K562 (cell line): ENCODE measurements around the gene HADHA. TPM values are rescaled to one million over a fixed set of nuclear protein-coding genes. Genes with fewer than 3 reads are reported as not detected.

Experiments
- ATAC-seq: fragments of 200-7000 bp; cut with Tn5 transposase; 3 replicates; pipeline ENCODE4 v1.9.1; 2020; ENCODE audit warnings: moderate library complexity
- BruUV-seq: library from RNA; stranded (reverse); fragments of 400-500 nt; replicated peaks from 2 replicates; lab custom pipeline; 2021; lab: Mats Ljungman, UMichigan
- CTCF ChIA-PET: fragments of 300-600 bp; formaldehyde crosslinking; extraction: SDS; loops from one replicate; lab custom pipeline; 2021; ENCODE audit warnings: low intra/inter-chr PET ratio; lab: Yijun Ruan, JAX
- POLR2A ChIA-PET: fragments of 300-600, 350-650 bp; sonication (Branson Sonifier 250); formaldehyde crosslinking; extraction: SDS; loops from one replicate; lab custom pipeline; 2021; ENCODE audit warnings: antibody characterized with exemption, inconsistent platforms; lab: Yijun Ruan, JAX
- DNase-seq, 4 experiments: peaks; one replicate each; pipeline versions ENCODE4 v3.0.0 to v3.0.0-alpha.2; 2011 to 2018; ENCODE audit warnings: low spot score in 3 of 4, mixed read lengths in 3 of 4; ENCODE audit errors: extremely low read depth in 1 of 4
- FAIRE-seq: peaks from 2 replicates; lab custom pipeline; 2011; peaks lifted over from hg19 to GRCh38; lab: Jason Lieb, UNC
- H2AFZ ChIP-seq: 2 replicates; pipeline ENCODE4 v1.6.0; 2011; ENCODE audit warnings: low read depth, low read length, control low read depth, inconsistent platforms
- H3K27ac ChIP-seq: fragments of 200-600 bp; 3 replicates; pipeline ENCODE4 v1.8.0; 2011; ENCODE audit warnings: low read depth, mild to moderate bottlenecking, control low read depth, inconsistent platforms, low read length, moderate library complexity, mixed read lengths; ENCODE audit errors: extremely low read depth
- H3K27me3 ChIP-seq, 2 experiments: fragments of 300-600 bp in 1 of 2; 2 replicates in 1 of 2; 3 replicates in 1 of 2; pipeline versions ENCODE4 v1.6.0 to v1.8.0; 2011; ENCODE audit warnings: inconsistent platforms in 2 of 2, low read length in 2 of 2, mild to moderate bottlenecking in 1 of 2, mixed read lengths in 1 of 2, moderate library complexity in 1 of 2; ENCODE audit not compliant: control insufficient read depth in 2 of 2, insufficient read depth in 2 of 2
- H3K36me3 ChIP-seq: fragments of 300-600 bp; 3 replicates; pipeline ENCODE4 v1.8.0; 2011; ENCODE audit warnings: mild to moderate bottlenecking, low read length, inconsistent platforms; ENCODE audit not compliant: control insufficient read depth, insufficient read depth
- H3K4me1 ChIP-seq, 2 experiments: fragments of 200-600 bp in 1 of 2; replicated peaks in 1 of 2; 2 replicates in 1 of 2; 3 replicates in 1 of 2; pipeline versions ENCODE4 v1.5.1 to v1.8.0; 2011; ENCODE audit warnings: inconsistent platforms in 2 of 2, low read length in 2 of 2, mild to moderate bottlenecking in 1 of 2, mixed read lengths in 1 of 2, moderate library complexity in 1 of 2; ENCODE audit not compliant: control insufficient read depth in 2 of 2, insufficient read depth in 2 of 2
- H3K4me2 ChIP-seq: 2 replicates; pipeline ENCODE4 v1.6.1; 2011; ENCODE audit warnings: low read length, control low read depth, inconsistent platforms, mixed read lengths; ENCODE audit not compliant: insufficient read depth
- H3K4me3 ChIP-seq: fragments of 200-600 bp; sonication (generic), shearing (Covaris generic); 2 replicates; pipeline ENCODE4 v1.5.1; 2016; ENCODE audit warnings: control low read depth, inconsistent platforms
- H3K79me2 ChIP-seq: fragments of 200-600 bp; 3 replicates; pipeline ENCODE4 v1.8.0; 2011; ENCODE audit warnings: low read length, inconsistent platforms; ENCODE audit not compliant: control insufficient read depth, insufficient read depth
- H3K9ac ChIP-seq, 2 experiments: 2 replicates each; pipeline versions ENCODE4 v1.6.0 to v1.6.1; 2011; ENCODE audit warnings: low read depth in 2 of 2, low read length in 2 of 2, control low read depth in 1 of 2, inconsistent platforms in 1 of 2, mild to moderate bottlenecking in 1 of 2, mixed read lengths in 1 of 2; ENCODE audit not compliant: insufficient read depth in 1 of 2
- H3K9me1 ChIP-seq: one replicate; pipeline ENCODE4 v1.6.0; 2011; ENCODE audit warnings: inconsistent platforms, mild to moderate bottlenecking, low read length, moderate library complexity; ENCODE audit not compliant: control insufficient read depth, insufficient read depth
- H3K9me3 ChIP-seq: replicated peaks from 2 replicates; pipeline ENCODE4 v1.5.1; 2011; ENCODE audit warnings: low read depth, low read length, inconsistent platforms; ENCODE audit not compliant: control insufficient read depth, insufficient read depth
- H4K20me1 ChIP-seq: replicated peaks from 2 replicates; pipeline ENCODE4 v1.6.1; 2011; ENCODE audit warnings: low read length, inconsistent platforms, mixed read lengths; ENCODE audit not compliant: control insufficient read depth, insufficient read depth
- MTA1 ChIP-seq: fragments of 450-650 bp; IDR thresholded peaks from 2 replicates; pipeline ENCODE4 v1.6.1; 2017; ENCODE audit warnings: borderline replicate concordance
- PHF21A ChIP-seq: fragments of 450-650 bp; IDR thresholded peaks from 2 replicates; pipeline ENCODE4 v1.6.1; 2017; ENCODE audit warnings: low read depth, borderline replicate concordance
- ZNF263 ChIP-seq: sonication (generic); formaldehyde crosslinking; IDR thresholded peaks from 2 replicates; pipeline ENCODE4 v1.8.0; 2022; ENCODE audit warnings: mild to moderate bottlenecking, missing genetic modification reagents, borderline replicate concordance
- ZNF395 ChIP-seq: fragments of 200-800 bp; sonication (Bioruptor generic); IDR thresholded peaks from 2 replicates; pipeline ENCODE4 v1.6.1; 2017; ENCODE audit warnings: missing genetic modification characterization, missing compliant biosample characterization
- ZNF699 ChIP-seq: fragments of 250-450 bp; sonication (Bioruptor Pico); IDR thresholded peaks from 2 replicates; pipeline ENCODE4 v1.8.0; 2021; ENCODE audit warnings: mild to moderate bottlenecking, moderate library complexity; ENCODE audit not compliant: insufficient replicate concordance
- WGBS: fragments of 100-300 bp; shearing (Covaris generic); methylation state at CpG from one replicate; pipeline ENCODE4 v1.1.6; 2016; ENCODE audit warnings: low coverage, mixed read lengths; ENCODE audit not compliant: insufficient coverage; ENCODE audit errors: missing lambda C conversion rate; 5-methylcytosine and 5-hydroxymethylcytosine counted together
- in situ Hi-C: fragments of 300-500 bp; cut with MboI; formaldehyde crosslinking; loops from 4 replicates; pipeline ENCODE4 v1.15.0; 2018; ENCODE audit warnings: inconsistent platforms, mixed read lengths
- intact Hi-C: fragments of 100-400 bp; cut with micrococcal nuclease; formaldehyde crosslinking; loops from 2 replicates; pipeline ENCODE4 v1.14.2; 2022
- polyA plus RNA-seq, 8 experiments: library from polyadenylated mRNA; depleted of rRNA in 4 of 8; stranded (reverse) in 5 of 8; unstranded in 3 of 8; fragments of >200 nt; fragmentation: Nextera tagmentation in 2 of 8; fragmentation: Illumina TruSeq in 1 of 8; extraction: Ambion mirVana in 2 of 8; extraction: Trizol in 1 of 8; gene quantifications; 2 replicates each; pipeline versions ENCODE4 v1.2.1 to v1.2.3, GENCODE V29; 2011 to 2014; ENCODE audit warnings: inconsistent platforms in 1 of 8, missing spikeins in 1 of 8
- total RNA-seq, 7 experiments: library from RNA; depleted of rRNA in 6 of 7; stranded (reverse); fragments of >200 nt in 6 of 7; fragmentation: Illumina TruSeq in 2 of 7; extraction: Trizol in 2 of 7; gene quantifications; 2 replicates each; pipeline versions ENCODE4 v1.2.1 to v1.2.3, GENCODE V29; 2011 to 2021; ENCODE audit warnings: low replicate concordance in 1 of 7

Gene HADHA
- total and polyA plus RNA-seq, 9 of the 15 experiments (the other 6 are each of a cell fraction or from before 2014, with no cell fraction given): 145 to 326 (median 202) TPM

DNA sequence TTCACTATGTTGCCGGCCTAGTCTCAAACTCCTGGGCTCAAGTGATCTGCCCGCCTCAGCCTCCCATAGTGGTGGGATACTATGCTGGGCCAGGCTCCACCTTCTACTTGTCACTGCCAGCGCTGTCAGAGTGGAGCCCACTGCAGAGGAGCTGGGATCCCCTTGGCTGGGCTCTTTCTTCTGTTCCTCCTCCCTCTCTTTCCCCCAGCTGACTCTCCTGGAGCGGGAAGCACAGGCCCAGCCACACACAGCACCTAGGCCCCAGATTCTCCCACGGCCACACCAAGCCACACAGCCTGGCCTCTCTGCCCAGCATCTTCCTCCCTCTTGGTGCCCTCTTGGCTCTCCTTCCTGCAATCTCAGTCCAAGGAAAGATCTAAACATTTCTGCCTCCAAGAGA lies 75.2 kb downstream of the HADHA start:
- peaks cover 0 to 30% of the 10 kb centered on the region in 2 experiments; a peak in 2 of 5 replicates for H3K4me1 ChIP-seq
- FAIRE-seq (no peak), DNase-seq (no peak), ATAC-seq (no peak)
- no peaks in the 10 kb centered on the region for H4K20me1 ChIP-seq
- TF ChIP-seq PHF21A (no peak), MTA1 (no peak), ZNF699 (CRISPR knock-in tag) (no peak), ZNF263 (CRISPR knock-in tag) (no peak), ZNF395 (CRISPR knock-in tag) (no peak)
- in situ Hi-C loops (no loop called here), intact Hi-C loops (no loop called here)
- H3K27me3 ChIP-seq: peaks cover 0 to 5% of the 10 kb centered on the region in 2 experiments; a peak in 2 of 5 replicates
- no peak overlapping the region for H3K4me2 ChIP-seq
- H3K9me1 ChIP-seq: no peaks in the 10 kb centered on the region
- ChIA-PET CTCF (no interaction called here), POLR2A (no interaction called here)
- no peaks in the 10 kb centered on the region for H3K79me2 ChIP-seq
- 39% methylated on average over 4 of the region's 5 CpGs for WGBS
- H3K36me3 ChIP-seq: no peaks in the 10 kb centered on the region
- no peak overlapping the region for H2AFZ ChIP-seq
- no TSS peak for BruUV-seq
- no peaks in the 10 kb centered on the region for H3K9me3 ChIP-seq
- no peak overlapping the region for H3K27ac ChIP-seq
- no peak overlapping the region; a peak in 1 of 4 replicates for H3K9ac ChIP-seq
- H3K4me3 ChIP-seq: no peak overlapping the region
